HS-27A (cell line): ENCODE results near the gene LAMA5.

Experiments used
- DNase-seq: peaks from one replicate; pipeline ENCODE4 v3.0.0-alpha.2; 2012; ENCODE audit warnings: low read depth, missing footprints

LAMA5 gene

GRCh38 chr20:62317167-62317655 is 49.9 kb downstream of the LAMA5 start:
- no peak for DNase-seq

DNA sequence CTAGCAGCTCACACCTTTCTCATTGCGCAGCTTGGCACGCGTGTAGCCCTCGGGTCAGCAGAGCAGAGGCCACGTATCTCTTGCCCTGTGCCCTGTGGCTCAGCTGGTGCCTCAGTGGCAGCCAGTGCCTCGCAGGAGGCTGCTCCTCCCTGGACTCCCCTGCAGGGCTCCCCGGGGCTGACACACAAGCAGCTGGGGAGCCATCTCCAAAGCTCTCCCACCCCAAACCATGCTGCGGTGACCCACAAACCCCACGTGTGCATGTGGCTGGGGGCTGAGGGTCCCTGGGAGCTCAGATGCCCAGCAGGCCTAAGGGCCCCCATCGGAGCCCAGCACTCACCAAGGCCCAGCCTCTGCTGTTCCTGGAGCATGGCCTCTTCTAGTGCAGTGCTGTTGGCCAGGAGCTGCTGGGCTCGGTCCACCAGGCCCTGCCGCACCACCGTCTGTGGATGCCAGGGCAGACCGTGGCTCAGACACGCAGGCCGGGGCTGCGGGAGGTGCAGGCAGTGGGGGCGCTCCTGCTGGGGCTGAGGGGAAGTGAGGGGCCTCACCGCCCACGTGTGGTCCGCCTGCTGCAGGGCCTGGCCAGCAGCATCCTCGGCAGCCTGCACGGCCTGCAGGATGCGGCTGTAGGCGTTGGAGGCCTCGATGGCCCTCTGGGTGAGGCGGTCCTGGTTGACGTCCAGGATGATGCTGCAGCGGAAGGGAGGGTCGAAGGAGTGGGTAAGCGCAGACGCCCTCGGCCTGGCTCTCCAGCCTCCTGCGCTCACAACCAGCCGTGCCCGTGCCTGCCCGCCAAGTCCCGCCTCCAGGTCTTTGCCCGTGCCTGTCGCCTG is 50.6 kb downstream of the LAMA5 start:
- no peak for DNase-seq

GRCh38 chr20:62315773-62316172 is 51.3 kb downstream of the LAMA5 start:
- no peak for DNase-seq

- DNase-seq, result no peak
Measured at GRCh38 chr20:62314711-62315302, 52.3 kb downstream of the LAMA5 start.

DNA sequence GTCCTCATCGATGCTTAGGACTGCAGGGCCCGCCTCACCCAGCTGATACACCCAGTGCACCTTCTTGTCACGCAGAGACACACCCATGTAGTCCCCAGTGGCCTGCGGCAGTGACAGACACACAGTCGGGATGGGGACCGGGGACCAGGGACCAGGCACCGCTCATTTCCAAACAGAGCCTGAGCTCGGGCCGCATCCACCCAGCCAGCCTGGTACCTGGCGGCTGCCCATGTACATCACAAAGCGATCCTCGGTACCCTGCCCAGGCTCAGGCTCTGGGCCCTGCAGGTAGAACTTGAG is 52.8 kb downstream of the LAMA5 start:
- no peak for DNase-seq

DNA sequence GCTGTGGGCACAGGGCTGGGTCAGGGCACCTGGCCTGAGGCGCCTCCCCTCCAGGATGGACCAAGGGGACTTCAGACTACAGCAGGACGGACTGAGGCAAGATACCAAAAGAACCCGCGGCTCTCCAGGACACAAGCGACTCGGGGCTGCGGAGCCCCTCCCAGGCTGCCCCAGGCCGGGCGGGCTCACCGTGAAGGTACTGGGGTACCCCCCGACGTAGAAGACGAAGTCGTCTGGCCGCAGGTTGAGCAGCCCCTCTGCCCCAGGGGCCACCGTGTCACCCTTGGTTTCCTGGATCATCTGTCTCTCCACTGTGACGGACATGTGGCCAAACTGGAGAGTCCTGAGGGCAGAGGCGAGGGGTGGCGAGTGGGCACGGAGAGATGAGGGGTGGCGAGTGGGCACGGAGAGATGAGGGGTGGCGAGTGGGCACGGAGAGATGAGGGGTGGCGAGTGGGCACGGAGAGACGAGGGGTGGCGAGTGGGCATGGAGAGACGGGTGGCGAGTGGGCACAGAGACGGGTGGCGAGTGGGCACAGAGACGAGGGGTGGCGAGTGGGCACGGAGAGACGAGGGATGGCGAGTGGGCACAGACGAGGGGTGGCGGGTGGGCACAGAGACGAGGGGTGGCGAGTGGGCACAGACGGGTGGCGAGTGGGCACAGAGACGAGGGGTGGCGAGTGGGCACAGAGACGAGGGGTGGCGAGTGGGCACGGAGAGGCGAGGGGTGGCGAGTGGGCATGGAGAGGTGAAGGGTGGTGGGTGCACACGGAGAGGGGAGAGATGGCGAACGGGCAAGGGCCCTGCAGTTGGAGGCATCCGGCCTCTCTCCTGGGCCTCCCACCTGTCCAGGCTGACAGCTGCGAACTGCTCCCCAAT is 53.4 kb downstream of the LAMA5 start:
- no peak for DNase-seq

DNA sequence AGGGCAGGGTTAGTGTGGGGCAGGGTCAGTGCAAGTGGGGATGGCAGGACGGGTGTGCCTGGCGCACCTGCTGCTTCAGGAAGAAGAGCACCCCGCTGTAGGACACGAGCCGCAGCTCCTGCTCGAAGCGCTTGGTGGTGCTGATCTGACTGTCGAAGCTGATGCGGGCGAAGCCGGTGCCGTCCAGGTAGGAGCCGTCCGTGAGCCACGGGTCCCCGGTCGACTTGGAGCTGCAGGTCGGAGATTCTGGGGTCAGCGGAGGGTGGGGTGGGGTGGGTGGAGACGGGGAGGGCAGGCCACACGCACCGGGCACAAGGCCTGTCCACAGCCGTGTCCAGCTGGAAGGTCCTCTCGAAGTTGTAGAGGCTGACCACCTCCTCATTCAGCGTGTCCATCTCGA is 54.1 kb downstream of the LAMA5 start:
- no peak for DNase-seq

DNA sequence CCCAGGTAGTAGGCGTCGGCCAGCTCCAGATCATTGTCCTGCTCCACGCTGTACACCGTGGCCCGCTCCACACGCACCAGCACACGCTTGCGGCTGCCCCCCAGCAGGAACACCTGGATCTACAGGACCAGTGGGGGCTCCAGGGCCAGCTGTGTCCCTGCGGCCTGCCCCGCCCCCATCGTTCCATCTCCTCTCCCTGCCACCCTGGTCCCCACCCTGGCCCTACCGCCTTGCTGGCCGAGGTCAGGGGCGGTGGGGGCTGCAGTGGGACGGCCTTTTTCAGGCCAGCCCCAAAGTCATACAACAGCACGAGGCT is 54.5 kb downstream of the LAMA5 start:
- DNase-seq, result no peak

- DNase-seq, result no peak
Measured at GRCh38 chr20:62311832-62312661, 55.1 kb downstream of the LAMA5 start.

DNA sequence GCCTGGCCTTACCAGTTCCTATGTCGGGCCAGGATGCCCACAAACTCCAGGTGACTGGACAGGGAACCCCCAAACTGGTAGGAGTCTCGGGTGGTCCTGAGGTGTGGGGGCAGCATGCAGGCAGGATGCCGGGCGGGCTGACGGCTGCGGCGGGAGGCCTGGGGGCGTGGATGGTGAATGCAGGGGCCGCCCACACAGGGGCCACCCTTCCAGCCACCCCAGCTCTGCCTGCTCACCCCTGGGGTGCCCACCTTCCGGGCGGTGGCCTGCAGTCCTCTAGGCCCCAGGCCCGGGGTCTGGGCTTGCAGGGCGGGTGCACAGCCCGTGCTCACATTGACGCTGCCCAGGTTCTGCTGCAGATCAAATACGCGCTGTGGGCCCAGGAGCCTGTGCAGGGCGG is 56.0 kb downstream of the LAMA5 start:
- DNase-seq, result no peak

GRCh38 chr20:62310757-62311121 is 56.4 kb downstream of the LAMA5 start:
- no peak for DNase-seq

- no peak for DNase-seq
Measured at GRCh38 chr20:62309947-62310756, 57.0 kb downstream of the LAMA5 start.

DNA sequence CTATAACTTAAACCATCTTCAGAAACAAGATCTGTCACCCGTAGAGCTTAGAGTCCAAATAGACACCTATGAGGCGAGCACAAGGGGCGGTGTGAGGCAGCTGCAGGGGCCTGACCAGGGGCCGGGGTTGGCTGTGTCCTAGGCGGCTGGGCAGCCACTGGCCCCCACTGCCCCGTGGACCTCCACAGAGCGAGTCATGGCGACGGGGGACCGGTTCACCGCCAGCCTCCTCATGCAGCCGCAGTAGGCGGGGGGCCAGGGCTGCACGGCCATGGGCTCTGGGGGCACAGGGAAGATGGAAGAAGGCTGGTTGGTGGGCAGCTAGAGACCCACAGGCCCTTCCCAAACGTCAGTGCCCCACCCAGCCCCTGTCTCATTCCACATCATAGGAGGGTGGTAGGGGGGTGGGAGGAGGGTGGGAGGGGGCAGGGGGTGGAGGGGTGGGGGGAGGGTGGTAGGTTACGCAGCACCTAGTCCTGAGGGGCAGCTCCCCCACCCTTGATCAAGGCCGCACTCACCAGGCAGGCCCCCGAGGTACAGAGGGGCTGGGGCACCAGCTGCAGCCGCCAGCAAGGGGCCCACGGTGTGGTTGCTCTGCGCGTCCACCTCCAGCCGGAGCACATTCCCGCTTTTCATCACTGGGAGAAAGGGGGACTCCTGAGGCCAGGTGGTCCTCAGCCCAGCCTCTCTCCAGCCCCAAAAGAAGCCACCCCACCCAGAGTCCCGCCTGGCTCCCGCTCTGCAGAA is 57.7 kb downstream of the LAMA5 start:
- DNase-seq, result no peak

DNA sequence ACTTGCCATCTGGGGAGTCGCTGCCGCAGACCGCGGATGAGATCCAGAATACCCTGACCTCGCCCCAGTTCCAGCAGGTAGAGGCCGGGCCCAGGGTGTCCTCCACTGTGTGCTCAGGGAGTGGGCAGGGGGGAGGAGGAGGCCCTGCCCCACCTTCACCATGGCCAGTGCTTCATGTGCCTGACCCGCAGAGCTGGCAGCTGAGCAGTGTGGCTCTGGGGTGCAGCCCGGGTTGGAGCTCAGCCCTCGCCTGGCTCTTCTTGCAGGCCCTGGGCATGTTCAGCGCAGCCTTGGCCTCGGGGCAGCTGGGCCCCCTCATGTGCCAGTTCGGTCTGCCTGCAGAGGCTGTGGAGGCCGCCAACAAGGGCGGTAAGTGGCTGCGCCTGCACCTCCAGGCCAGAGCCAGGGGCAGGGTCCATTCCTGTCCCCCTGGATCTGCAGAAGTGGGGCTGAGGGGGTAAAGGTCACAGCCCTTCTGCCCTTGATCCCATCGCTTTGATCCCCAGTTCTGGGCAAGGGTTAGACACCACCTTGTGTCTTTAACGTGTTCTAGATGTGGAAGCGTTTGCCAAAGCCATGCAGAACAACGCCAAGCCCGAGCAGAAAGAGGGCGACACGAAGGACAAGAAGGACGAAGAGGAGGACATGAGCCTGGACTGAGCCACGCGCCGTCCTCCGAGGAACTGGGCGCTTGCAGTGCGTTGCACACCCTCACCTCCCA is 58.9 kb downstream of the LAMA5 start:
- DNase-seq, result no peak

- DNase-seq, result no peak
Measured at GRCh38 chr20:62307226-62308101, 59.6 kb downstream of the LAMA5 start.

DNA sequence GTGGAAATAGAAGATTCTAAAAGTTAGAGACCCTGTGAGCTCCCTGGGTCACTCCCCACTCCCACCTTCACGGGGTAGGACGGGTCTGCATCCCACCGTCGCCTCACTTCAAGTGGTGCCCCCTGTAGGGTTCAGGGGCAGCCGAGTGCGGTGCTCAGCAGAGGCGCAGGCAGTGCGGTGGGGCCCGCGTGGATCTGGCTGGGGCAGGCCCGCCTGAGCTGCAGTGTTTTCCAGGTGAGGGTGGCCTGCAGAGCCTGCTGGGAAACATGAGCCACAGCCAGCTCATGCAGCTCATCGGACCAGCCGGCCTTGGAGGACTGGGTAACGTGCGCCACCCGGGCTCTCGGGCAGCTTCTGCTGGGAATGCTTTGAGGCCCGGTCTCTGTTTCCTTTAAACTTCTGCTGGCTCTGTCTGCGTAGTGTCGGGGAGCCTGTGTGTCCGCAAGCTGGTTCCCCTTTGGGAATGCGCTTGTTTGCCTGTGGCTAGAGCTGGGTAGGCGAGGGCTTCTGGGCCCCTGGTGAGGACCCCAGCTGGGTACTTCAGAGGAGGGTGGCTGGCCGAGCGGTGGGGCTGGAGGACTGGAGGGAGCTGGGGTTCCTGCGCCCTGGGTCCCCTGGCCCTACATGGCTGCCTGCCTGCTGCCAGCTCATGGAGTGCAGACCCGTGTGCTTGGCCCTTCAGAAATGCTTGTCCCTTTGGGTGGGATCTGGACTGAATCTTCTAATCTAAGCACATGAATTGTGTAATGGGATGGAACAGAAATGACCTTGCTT is 60.5 kb downstream of the LAMA5 start:
- no peak for DNase-seq

DNA sequence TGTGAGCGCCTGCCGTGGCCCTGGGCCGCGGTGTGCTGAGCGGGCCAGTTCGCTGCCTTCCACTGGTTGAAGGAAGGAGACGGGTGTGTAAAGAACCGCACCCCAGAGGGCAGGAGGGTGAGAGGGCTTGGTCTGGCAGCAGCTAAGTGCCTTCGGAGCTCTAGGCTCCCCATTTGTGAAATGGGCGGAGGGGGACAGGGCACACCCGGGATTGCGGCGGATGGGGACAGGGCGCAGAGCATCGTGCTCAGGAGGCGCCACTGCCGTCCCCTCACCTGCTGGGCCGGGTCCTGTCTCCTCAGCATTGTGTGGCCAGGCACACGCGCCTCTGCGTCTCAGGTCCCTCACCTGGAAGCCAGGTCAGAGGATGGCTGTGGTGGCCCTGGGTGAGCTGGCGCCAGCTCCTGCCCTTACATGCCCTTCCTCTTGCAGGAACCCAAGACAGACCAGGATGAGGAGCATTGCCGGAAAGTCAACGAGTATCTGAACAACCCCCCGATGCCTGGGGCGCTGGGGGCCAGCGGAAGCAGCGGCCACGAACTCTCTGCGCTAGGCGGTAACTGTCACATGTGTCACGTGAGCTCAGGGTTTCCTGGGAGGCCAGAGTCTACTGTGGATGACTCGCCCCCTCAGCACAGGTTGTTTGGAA is 61.2 kb downstream of the LAMA5 start:
- DNase-seq, result no peak
